ENCODE results near the gene BUB1. TPM values are rescaled to one million over a fixed set of nuclear protein-coding genes. Genes with fewer than 3 reads are reported as not detected.

BUB1 gene
- total RNA-seq, 1 donor from 2014 or later = 10.0 TPM

DNA sequence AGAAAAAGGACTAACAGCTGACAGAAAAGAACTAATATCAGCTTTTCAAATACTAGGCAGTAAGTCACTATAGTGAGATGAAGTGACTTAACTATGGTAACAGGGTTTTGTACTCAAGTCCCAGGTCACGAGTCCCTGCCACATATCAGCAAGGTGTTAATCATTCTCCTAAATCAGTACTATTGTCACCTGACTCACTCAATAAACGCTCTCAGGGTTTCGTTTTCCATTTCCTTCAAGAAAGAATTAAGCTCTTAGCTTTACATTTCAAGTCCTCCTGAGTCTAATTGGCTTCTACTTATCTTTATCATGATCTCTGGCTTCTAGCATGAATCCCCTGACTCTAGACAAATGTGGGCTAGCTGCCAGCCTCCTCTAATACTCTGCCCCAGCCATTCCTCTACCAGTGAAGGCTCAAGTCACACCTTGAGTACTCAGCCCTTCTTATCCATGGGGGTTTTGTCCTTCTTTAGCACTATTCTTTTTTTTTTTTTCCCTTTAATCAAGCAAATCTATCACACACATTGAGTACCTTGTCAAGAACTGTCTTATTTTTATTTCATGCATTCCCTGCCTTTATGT, 20.0 kb downstream of the BUB1 start:
- Mint-ChIP-seq H3K9me3 (ENCODE audit: unreplicated experiment) (no peaks in the 10 kb centered on the region), H3K4me1 (ENCODE audit: low read depth, unreplicated experiment) (no peaks in the 10 kb centered on the region), H3K4me3 (ENCODE audit: unreplicated experiment) (no peak overlapping the region), H3K36me3 (ENCODE audit: unreplicated experiment) (no peaks in the 10 kb centered on the region), H3K27me3 (ENCODE audit: unreplicated experiment) (no peaks in the 10 kb centered on the region), H3K27ac (ENCODE audit: unreplicated experiment) (no peak overlapping the region)
- TF ChIP-seq CTCF (IDR thresholded peaks at IDR 0.05; ENCODE audit: partially characterized antibody, unreplicated experiment) = no peak
- DNase-seq = no peak

DNA sequence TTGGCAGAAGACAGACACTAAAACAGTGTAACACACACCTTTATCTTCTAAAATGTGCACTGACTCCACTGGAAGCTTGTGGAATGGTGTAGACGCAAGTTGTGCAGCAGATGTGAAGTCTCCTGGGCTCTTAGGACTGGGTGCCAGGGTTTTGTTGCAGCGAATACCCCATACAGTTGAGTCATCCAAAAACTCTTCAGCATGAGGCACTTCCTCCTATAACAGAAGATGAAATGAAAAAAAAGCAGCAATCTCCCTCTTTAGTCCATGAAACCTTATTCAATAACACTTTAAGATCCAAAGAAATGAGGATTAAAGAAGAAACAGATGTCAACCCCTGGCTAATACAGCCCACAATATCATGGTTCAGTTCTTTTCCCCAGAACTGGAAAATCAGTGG, 22.2 kb downstream of the BUB1 start:
- Mint-ChIP-seq H3K27me3 (ENCODE audit: unreplicated experiment) (no peaks in the 10 kb centered on the region), H3K4me1 (ENCODE audit: low read depth, unreplicated experiment) (no peaks in the 10 kb centered on the region), H3K27ac (ENCODE audit: unreplicated experiment) (no peak overlapping the region), H3K9me3 (ENCODE audit: unreplicated experiment) (no peaks in the 10 kb centered on the region), H3K4me3 (ENCODE audit: unreplicated experiment) (no peak overlapping the region), H3K36me3 (ENCODE audit: unreplicated experiment) (no peaks in the 10 kb centered on the region)
- TF ChIP-seq CTCF (IDR thresholded peaks at IDR 0.05; ENCODE audit: partially characterized antibody, unreplicated experiment) = no peak
- DNase-seq = no peak

GRCh38 chr2:110653861-110654260, 24.0 kb downstream of the BUB1 start:
- no peak for TF ChIP-seq CTCF (IDR thresholded peaks at IDR 0.05; ENCODE audit: partially characterized antibody, unreplicated experiment)
- Mint-ChIP-seq H3K4me3 (ENCODE audit: unreplicated experiment) (no peak overlapping the region), H3K27me3 (ENCODE audit: unreplicated experiment) (no peaks in the 10 kb centered on the region), H3K27ac (ENCODE audit: unreplicated experiment) (no peak overlapping the region), H3K4me1 (ENCODE audit: low read depth, unreplicated experiment) (no peaks in the 10 kb centered on the region), H3K9me3 (ENCODE audit: unreplicated experiment) (no peaks in the 10 kb centered on the region), H3K36me3 (ENCODE audit: unreplicated experiment) (no peaks in the 10 kb centered on the region)
- DNase-seq = no peak

GRCh38 chr2:110650346-110650745, 27.5 kb downstream of the BUB1 start:
- H3K4me3 Mint-ChIP-seq (ENCODE audit: unreplicated experiment) = no peak overlapping the region
- H3K27me3 Mint-ChIP-seq (ENCODE audit: unreplicated experiment) = no peaks in the 10 kb centered on the region
- no peak for TF ChIP-seq CTCF (IDR thresholded peaks at IDR 0.05; ENCODE audit: partially characterized antibody, unreplicated experiment)
- H3K27ac Mint-ChIP-seq (ENCODE audit: unreplicated experiment) = no peak overlapping the region
- no peaks in the 10 kb centered on the region for H3K4me1 Mint-ChIP-seq (ENCODE audit: low read depth, unreplicated experiment)
- no peaks in the 10 kb centered on the region for H3K9me3 Mint-ChIP-seq (ENCODE audit: unreplicated experiment)
- H3K36me3 Mint-ChIP-seq (ENCODE audit: unreplicated experiment) = no peaks in the 10 kb centered on the region
- DNase-seq = no peak

- Mint-ChIP-seq H3K9me3 (ENCODE audit: unreplicated experiment) (no peaks in the 10 kb centered on the region), H3K4me3 (ENCODE audit: unreplicated experiment) (no peak overlapping the region), H3K27me3 (ENCODE audit: unreplicated experiment) (no peaks in the 10 kb centered on the region), H3K36me3 (ENCODE audit: unreplicated experiment) (no peaks in the 10 kb centered on the region), H3K27ac (ENCODE audit: unreplicated experiment) (no peak overlapping the region), H3K4me1 (ENCODE audit: low read depth, unreplicated experiment) (no peaks in the 10 kb centered on the region)
- DNase-seq = no peak
- no peak for TF ChIP-seq CTCF (IDR thresholded peaks at IDR 0.05; ENCODE audit: partially characterized antibody, unreplicated experiment)
Measured at GRCh38 chr2:110647777-110648176, 30.1 kb downstream of the BUB1 start.

Data from glutamatergic neuron (in vitro differentiated cells).